GM21619 (cell line): ENCODE data around the gene ANXA10.

ENCODE experiments used
- ATAC-seq: cut with Tn5 transposase; IDR thresholded peaks from one replicate; pipeline ENCODE4 v1.9.1; 2021; ENCODE audit not compliant: unreplicated experiment

ANXA10 gene

GRCh38 chr4:168220893-168221292 lies 128.6 kb downstream of the ANXA10 start:
- no peak for ATAC-seq

- ATAC-seq = no peak
These were observed 129.0 kb downstream of the ANXA10 start for GRCh38 chr4:168221301-168221700.
